Endodermal cell (in vitro differentiated cells): Measurements from ENCODE around the gene DLG5. TPM values are rescaled to one million over a fixed set of nuclear protein-coding genes. Genes with fewer than 3 reads are reported as not detected.

Source experiments
- DNase-seq: peaks from one replicate; pipeline ENCODE4 v3.0.0-alpha.2; 2017
- H3K27ac ChIP-seq: 2 replicates; pipeline ENCODE4 v1.5.1; 2013; ENCODE audit warnings: mild to moderate bottlenecking, low read depth, low read length, moderate library complexity
- H3K27me3 ChIP-seq: 2 replicates; pipeline ENCODE4 v1.6.1; 2013; ENCODE audit warnings: mild to moderate bottlenecking, low read length, moderate library complexity; ENCODE audit not compliant: insufficient read depth, control insufficient read depth, poor library complexity, severe bottlenecking
- H3K36me3 ChIP-seq: 2 replicates; pipeline ENCODE4 v1.7.0; 2013; ENCODE audit warnings: mild to moderate bottlenecking, low read length, moderate library complexity; ENCODE audit not compliant: control insufficient read depth, insufficient read depth
- H3K4me1 ChIP-seq: one replicate; pipeline ENCODE4 v1.7.0; 2013; ENCODE audit warnings: low read length; ENCODE audit not compliant: control insufficient read depth, insufficient read depth
- H3K4me3 ChIP-seq: 2 replicates; pipeline ENCODE4 v1.5.1; 2013; ENCODE audit warnings: mild to moderate bottlenecking, low read length, moderate library complexity
- H3K9ac ChIP-seq: 2 replicates; pipeline ENCODE4 v1.6.1; 2013; ENCODE audit warnings: mild to moderate bottlenecking, low read length, moderate library complexity; ENCODE audit not compliant: poor library complexity, severe bottlenecking; ENCODE audit errors: extremely low read depth
- H3K9me3 ChIP-seq: 2 replicates; pipeline ENCODE4 v1.6.1; 2013; ENCODE audit warnings: mild to moderate bottlenecking, low read length, moderate library complexity; ENCODE audit not compliant: control insufficient read depth
- H3K27ac Mint-ChIP-seq: 2 replicates; pipeline ENCODE4 v1.8.0; 2020; ENCODE audit warnings: mixed read lengths
- H3K27me3 Mint-ChIP-seq: 2 replicates; pipeline ENCODE4 v1.8.0; 2021; ENCODE audit warnings: mild to moderate bottlenecking, mixed read lengths; ENCODE audit not compliant: insufficient read depth
- H3K36me3 Mint-ChIP-seq: 2 replicates; pipeline ENCODE4 v1.8.0; 2020; ENCODE audit warnings: low read depth, mixed read lengths
- H3K4me1 Mint-ChIP-seq: 2 replicates; pipeline ENCODE4 v1.8.0; 2020; ENCODE audit warnings: mixed read lengths
- H3K4me3 Mint-ChIP-seq: 2 replicates; pipeline ENCODE4 v1.8.0; 2020; ENCODE audit warnings: mild to moderate bottlenecking, moderate library complexity, mixed read lengths
- H3K9me3 Mint-ChIP-seq: 2 replicates; pipeline ENCODE4 v1.8.0; 2020; ENCODE audit warnings: mild to moderate bottlenecking, mixed read lengths
- WGBS, 2 experiments: methylation state at CpG; one replicate each; pipeline versions ENCODE4 v1.1.5 to v1.1.7; 2013; ENCODE audit warnings: missing lambda C conversion rate in 2 of 2, mixed read lengths in 1 of 2; ENCODE audit not compliant: insufficient coverage in 1 of 2, insufficient read length in 1 of 2; 5-methylcytosine and 5-hydroxymethylcytosine counted together
- total RNA-seq, 2 donors: library from RNA; stranded (reverse); fragmentation: NEBNext Ultra II Directional in 1 of 2; extraction: Animal tissue kit (Norgen Biotek cat#: 25700) in 1 of 2; gene quantifications; 2 replicates in 1 of 2; 3 replicates in 1 of 2; pipeline ENCODE4 v1.2.1, GENCODE V29; 2021
- TF ChIP-seq, protein P1 (sequence below): fragments of 200-600 bp; sonication (generic); conservative IDR thresholded peaks from 2 replicates; pipeline ENCODE4 v1.5.0; 2021; ENCODE audit warnings: antibody characterized with exemption, mild to moderate bottlenecking

Gene DLG5
- total RNA-seq, 2 donors from 2014 or later = 79.4 to 83.4 TPM

DNA sequence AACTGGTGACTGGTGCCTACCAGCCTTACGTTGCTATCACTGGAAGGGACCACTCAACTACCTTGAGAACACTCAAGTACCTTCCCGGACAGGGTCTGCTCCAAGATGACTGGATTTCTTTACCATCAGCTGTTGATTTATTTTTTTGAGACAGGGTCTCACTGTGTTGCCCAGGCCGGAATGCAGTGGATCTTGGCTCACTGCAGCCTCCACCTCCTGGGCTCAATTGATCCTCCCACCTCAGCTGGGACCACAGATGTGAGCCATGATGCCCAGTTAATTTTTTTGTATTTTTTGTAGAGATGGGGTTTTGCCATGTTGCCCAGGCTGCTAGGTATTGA is 45.2 kb upstream of the DLG5 start:
- Mint-ChIP-seq H3K36me3 (no peaks in the 10 kb centered on the region), H3K27ac (peak overlapping the region; percentile 74), H3K27me3 (no peaks in the 10 kb centered on the region), H3K4me1 (peaks cover 8% of the 10 kb centered on the region), H3K4me3 (no peak overlapping the region), H3K9me3 (no peaks in the 10 kb centered on the region)
- TF ChIP-seq, protein P1, sequence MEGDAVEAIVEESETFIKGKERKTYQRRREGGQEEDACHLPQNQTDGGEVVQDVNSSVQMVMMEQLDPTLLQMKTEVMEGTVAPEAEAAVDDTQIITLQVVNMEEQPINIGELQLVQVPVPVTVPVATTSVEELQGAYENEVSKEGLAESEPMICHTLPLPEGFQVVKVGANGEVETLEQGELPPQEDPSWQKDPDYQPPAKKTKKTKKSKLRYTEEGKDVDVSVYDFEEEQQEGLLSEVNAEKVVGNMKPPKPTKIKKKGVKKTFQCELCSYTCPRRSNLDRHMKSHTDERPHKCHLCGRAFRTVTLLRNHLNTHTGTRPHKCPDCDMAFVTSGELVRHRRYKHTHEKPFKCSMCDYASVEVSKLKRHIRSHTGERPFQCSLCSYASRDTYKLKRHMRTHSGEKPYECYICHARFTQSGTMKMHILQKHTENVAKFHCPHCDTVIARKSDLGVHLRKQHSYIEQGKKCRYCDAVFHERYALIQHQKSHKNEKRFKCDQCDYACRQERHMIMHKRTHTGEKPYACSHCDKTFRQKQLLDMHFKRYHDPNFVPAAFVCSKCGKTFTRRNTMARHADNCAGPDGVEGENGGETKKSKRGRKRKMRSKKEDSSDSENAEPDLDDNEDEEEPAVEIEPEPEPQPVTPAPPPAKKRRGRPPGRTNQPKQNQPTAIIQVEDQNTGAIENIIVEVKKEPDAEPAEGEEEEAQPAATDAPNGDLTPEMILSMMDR = no peak
- Histone ChIP-seq H3K4me3 (no peak overlapping the region), H3K27ac (no peak overlapping the region), H3K4me1 (peaks cover 2% of the 10 kb centered on the region), H3K9me3 (no peaks in the 10 kb centered on the region), H3K36me3 (peaks cover 11% of the 10 kb centered on the region), H3K27me3 (no peaks in the 10 kb centered on the region), H3K9ac (no peak overlapping the region)
- DNase-seq = no peak
- 94 to 97% methylated on average over 3 of the region's 3 CpGs for WGBS, 2 experiments

DNA sequence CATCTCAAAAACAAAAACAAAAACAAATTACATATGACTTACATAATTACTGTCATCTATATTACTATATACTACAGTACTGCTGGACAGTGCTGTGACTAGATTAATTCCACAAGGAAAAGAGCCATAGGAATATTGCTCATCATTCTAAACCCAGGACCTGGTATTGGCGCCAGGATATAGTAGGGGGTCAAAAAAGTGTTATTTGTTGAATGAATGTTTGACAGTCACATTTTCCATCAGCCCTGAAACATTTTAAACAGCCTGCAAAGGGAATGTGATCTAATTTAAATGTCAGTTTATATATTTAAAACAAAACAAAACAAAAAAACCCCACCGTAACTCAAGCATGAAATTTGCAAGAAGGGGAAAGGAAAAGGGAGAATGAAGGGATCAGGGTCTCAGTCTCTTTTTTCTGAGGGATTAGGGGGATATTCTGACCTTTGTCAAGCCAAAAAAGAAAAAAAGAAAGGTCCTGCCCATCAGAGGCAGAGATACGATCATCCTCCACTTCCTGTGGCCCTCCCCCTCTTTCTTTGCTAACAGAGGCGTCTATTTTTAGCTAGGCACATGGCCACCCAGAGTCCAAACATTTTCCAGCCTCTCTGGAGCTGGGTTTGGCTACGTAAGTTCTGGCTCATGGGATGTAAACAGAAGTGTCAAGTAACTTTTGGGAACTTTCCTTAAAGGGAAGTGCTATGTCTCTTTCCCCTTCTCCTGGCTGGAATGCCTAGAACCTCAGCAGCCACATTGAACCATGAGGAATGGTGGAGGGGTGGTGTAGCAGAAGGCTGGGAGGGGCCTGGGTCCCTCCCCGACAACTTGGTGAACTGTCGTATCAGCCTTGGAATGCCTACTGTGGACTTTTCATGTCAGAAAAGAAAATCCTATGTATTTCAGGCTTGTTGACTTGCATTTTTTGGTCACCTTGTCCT is 44.6 kb upstream of the DLG5 start:
- WGBS, 2 experiments = 70 to 82% methylated on average over 4 to 6 of the region's 7 CpGs
- no peaks in the 10 kb centered on the region for H3K9me3 Mint-ChIP-seq
- H3K27ac Mint-ChIP-seq = peak overlapping the region; percentile 74

GRCh38 chr10:77969114-77969513 is 42.6 kb upstream of the DLG5 start:
- DNase-seq = no peak
- WGBS, 2 experiments = 88 to 96% methylated on average over 3 to 4 of the region's 4 CpGs
- no peak overlapping the region for H3K4me3 ChIP-seq
- Mint-ChIP-seq H3K9me3 (peaks cover 14% of the 10 kb centered on the region), H3K27ac (no peak overlapping the region), H3K27me3 (no peaks in the 10 kb centered on the region), H3K4me1 (peaks cover 8% of the 10 kb centered on the region), H3K36me3 (no peaks in the 10 kb centered on the region), H3K4me3 (no peak overlapping the region)
- H3K9me3 ChIP-seq = peaks cover 12% of the 10 kb centered on the region
- no peak overlapping the region for H3K9ac ChIP-seq
- no peak overlapping the region for H3K27ac ChIP-seq
- TF ChIP-seq, protein P1 = no peak
- no peaks in the 10 kb centered on the region for H3K27me3 ChIP-seq
- H3K4me1 ChIP-seq = peaks cover 2% of the 10 kb centered on the region
- no peaks in the 10 kb centered on the region for H3K36me3 ChIP-seq

More for the DNA sequence above, 44.6 kb upstream of the DLG5 start:
- Histone ChIP-seq H3K4me1 (peaks cover 2% of the 10 kb centered on the region), H3K27me3 (no peaks in the 10 kb centered on the region), H3K27ac (no peak overlapping the region), H3K9ac (no peak overlapping the region), H3K36me3 (peaks cover 4% of the 10 kb centered on the region), H3K9me3 (no peaks in the 10 kb centered on the region), H3K4me3 (no peak overlapping the region)
- Mint-ChIP-seq H3K4me1 (peaks cover 8% of the 10 kb centered on the region), H3K4me3 (no peak overlapping the region), H3K27me3 (no peaks in the 10 kb centered on the region), H3K36me3 (no peaks in the 10 kb centered on the region)
- DNase-seq = no peak
- TF ChIP-seq, protein P1 = no peak
